ENCODE data around the gene CRABP2. TPM values are rescaled to one million over a fixed set of nuclear protein-coding genes. Genes with fewer than 3 reads are reported as not detected.
A peak's percentile ranks its signal among the peaks of the same experiment; 100 is the strongest.

CRABP2 gene
- total RNA-seq, 2 experiments from 2014 or later, result 3.2 to 4.2 TPM

DNA sequence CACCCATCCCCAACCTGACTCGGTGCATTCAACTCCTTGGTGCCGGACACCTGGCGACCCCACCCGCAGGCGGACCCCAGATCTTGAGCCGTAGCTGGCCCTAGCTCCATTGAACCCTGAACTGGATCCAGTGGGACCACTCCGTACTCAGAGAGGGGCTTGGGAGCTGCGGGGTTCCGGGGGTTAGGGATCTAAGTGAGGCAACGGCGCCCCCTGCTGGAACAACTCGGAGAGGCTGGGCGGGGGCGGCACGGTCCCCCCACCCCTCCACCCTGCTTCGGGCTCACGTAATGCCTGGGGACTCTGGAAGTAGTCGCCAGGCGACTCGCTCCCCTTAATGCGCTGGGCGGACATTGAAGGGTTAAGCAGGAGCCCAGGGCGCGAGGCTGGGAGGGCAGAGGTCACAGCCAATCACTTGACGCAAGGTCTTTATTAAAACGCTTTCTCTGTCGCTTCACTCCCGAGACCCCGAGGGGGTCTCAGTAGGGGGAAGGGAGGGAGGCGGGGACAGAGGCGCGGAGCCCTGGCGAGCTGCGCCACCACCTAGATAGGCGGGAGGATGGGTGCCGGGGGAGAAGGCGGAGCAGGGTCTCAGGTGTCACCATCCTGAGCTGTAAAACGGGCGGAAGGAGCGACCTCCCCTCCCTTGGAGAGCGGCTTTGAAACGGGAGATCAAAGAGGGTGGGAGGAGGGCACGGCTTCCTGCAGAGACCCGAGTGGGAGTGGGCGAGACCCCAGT, 704 bp upstream of the CRABP2 start:
- intact Hi-C loops (cut with DNase I, micrococcal nuclease), result loop anchor here (1.0 to 2.0 kb wide), 3 partner anchors 17 to 19 kb away; no protein-coding TSS in a partner anchor
- Histone ChIP-seq H3K27ac (ENCODE audit: low read depth in 1 of 2, low read length in 2 of 2) (peak overlapping the region; percentile 53 to 66), H3K27me3 (ENCODE audit: control insufficient read depth in 1 of 2, insufficient read depth in 2 of 2, low read length in 2 of 2) (peaks cover 22 to 24% of the 10 kb centered on the region in 2 experiments), H3K9me3 (ENCODE audit: control insufficient read depth in 1 of 2, insufficient read depth in 1 of 2, low read length in 2 of 2) (no peaks in the 10 kb centered on the region), H3K4me1 (ENCODE audit: insufficient read depth, low read length) (peaks cover 35% of the 10 kb centered on the region), H3K36me3 (ENCODE audit: insufficient read depth, low read length) (no peaks in the 10 kb centered on the region), H3K4me3 (ENCODE audit: low read length) (peak overlapping the region; percentile 77)
- Mint-ChIP-seq H3K4me3 (peak overlapping the region; percentile 97), H3K9me3 (no peaks in the 10 kb centered on the region), H3K27me3 (peaks cover 39% of the 10 kb centered on the region), H3K27ac (peak overlapping the region; percentile 77), H3K36me3 (ENCODE audit: low read depth) (no peaks in the 10 kb centered on the region), H3K4me1 (ENCODE audit: low read depth) (peaks cover 32% of the 10 kb centered on the region)
- CTCF ChIA-PET, result interaction anchor here (0.6 to 4.6 kb wide), 14 partner anchors 9 to 1688 kb away, joined by 3 to 51 read pairs (median 4); partner anchors contain the start of genes ISG20L2 and METTL25B
- ATAC-seq (ENCODE audit: poor library complexity), result peak; percentile 75
- POLR2A ChIA-PET, result interaction anchor here (1.0 to 2.7 kb wide), 13 partner anchors 9 to 205 kb away, joined by 3 to 25 read pairs (median 8); partner anchors contain the start of genes HDGF, ISG20L2, MEF2D and METTL25B
- TF ChIP-seq, protein P1, sequence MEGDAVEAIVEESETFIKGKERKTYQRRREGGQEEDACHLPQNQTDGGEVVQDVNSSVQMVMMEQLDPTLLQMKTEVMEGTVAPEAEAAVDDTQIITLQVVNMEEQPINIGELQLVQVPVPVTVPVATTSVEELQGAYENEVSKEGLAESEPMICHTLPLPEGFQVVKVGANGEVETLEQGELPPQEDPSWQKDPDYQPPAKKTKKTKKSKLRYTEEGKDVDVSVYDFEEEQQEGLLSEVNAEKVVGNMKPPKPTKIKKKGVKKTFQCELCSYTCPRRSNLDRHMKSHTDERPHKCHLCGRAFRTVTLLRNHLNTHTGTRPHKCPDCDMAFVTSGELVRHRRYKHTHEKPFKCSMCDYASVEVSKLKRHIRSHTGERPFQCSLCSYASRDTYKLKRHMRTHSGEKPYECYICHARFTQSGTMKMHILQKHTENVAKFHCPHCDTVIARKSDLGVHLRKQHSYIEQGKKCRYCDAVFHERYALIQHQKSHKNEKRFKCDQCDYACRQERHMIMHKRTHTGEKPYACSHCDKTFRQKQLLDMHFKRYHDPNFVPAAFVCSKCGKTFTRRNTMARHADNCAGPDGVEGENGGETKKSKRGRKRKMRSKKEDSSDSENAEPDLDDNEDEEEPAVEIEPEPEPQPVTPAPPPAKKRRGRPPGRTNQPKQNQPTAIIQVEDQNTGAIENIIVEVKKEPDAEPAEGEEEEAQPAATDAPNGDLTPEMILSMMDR (IDR thresholded peaks at IDR 0.05), result peak; percentile 91
- peak; percentile 60 to 86 (median 68) for DNase-seq

DNA sequence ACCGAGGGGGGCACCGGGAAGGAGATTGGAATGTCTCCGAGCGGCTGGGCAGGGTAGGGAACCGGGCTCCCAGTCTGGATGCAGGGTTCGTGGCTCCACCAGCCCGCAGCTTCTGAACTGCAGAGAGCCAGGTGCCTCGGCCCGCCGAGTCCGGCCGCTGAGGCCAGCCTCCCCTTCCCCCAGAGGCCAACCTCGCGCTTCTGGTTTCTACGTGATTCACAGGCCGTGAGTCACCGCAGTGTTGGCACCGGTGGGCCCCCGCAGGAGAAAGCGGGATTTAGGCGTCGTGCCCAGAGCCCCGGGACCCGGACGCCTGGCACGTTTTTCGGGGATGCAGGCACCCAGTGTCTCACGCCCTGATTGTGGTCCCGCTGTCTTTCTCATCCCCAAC, 458 bp downstream of the CRABP2 start:
- Histone ChIP-seq H3K27me3 (ENCODE audit: control insufficient read depth in 1 of 2, insufficient read depth in 2 of 2, low read length in 2 of 2) (peaks cover 23 to 24% of the 10 kb centered on the region in 2 experiments), H3K36me3 (ENCODE audit: insufficient read depth, low read length) (no peaks in the 10 kb centered on the region), H3K4me1 (ENCODE audit: insufficient read depth, low read length) (peaks cover 35% of the 10 kb centered on the region), H3K9me3 (ENCODE audit: control insufficient read depth in 1 of 2, insufficient read depth in 1 of 2, low read length in 2 of 2) (no peaks in the 10 kb centered on the region), H3K4me3 (ENCODE audit: low read length) (peak overlapping the region; percentile 77), H3K27ac (ENCODE audit: low read depth in 1 of 2, low read length in 2 of 2) (no peak overlapping the region)
- intact Hi-C loops (cut with DNase I, micrococcal nuclease), result no loop called here
- TF ChIP-seq, protein P1 (IDR thresholded peaks at IDR 0.05), result no peak
- no peaks in the 10 kb centered on the region for H3K9me3 Mint-ChIP-seq
- no peaks in the 10 kb centered on the region for H3K36me3 Mint-ChIP-seq (ENCODE audit: low read depth)
- no peak for ATAC-seq (ENCODE audit: poor library complexity)
- H3K27ac Mint-ChIP-seq, result no peak overlapping the region
- DNase-seq, result peak in 5 of 14 experiments; percentile 15 to 55 (median 45)
- POLR2A ChIA-PET, result interaction anchor here (1.3 to 2.7 kb wide), 5 partner anchors 15 to 36 kb away, joined by 3 to 25 read pairs (median 14); partner anchors contain the start of genes ISG20L2, METTL25B and MRPL24
- H3K4me3 Mint-ChIP-seq, result peak overlapping the region; percentile 97
- CTCF ChIA-PET, result interaction anchor here (1.9 to 4.6 kb wide), 3 partner anchors 15 to 22 kb away, joined by 6 to 51 read pairs (median 43); partner anchors contain the start of genes ISG20L2 and METTL25B
- H3K4me1 Mint-ChIP-seq (ENCODE audit: low read depth), result peaks cover 32% of the 10 kb centered on the region
- peaks cover 51% of the 10 kb centered on the region for H3K27me3 Mint-ChIP-seq

DNA sequence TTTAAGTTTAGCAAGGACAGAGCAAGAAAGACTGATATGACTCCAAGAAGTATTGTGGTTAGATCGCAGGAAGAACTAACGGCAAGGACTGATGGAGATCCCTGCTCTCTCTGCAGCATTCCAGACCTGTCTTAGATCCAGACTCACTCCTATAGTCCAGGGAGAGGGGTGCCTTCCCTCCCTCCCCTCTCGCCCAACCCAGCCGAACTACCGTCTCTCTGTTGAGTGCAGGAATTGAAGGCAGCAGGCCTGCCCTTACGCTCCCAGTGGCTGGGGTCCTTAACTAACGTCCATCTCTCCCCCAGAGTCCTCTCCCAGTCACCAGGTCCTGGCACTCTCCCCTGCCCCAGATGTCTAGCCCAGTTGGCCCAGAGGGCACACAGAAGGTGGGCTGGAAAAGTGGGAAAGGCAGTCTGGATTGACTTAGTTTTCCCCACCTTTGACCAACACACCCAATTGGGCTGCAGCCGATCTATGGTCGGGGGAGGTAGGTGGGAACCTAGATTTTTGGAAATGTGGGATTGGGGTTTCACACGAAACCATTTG, 1.1 kb downstream of the CRABP2 start:
- Mint-ChIP-seq H3K9me3 (no peaks in the 10 kb centered on the region), H3K4me1 (ENCODE audit: low read depth) (peaks cover 32% of the 10 kb centered on the region), H3K27me3 (peaks cover 57% of the 10 kb centered on the region), H3K27ac (no peak overlapping the region), H3K4me3 (peak overlapping the region; percentile 70), H3K36me3 (ENCODE audit: low read depth) (no peaks in the 10 kb centered on the region)
- ChIA-PET POLR2A (interaction anchor here (2.4 kb wide), 1 partner anchor 15 kb away, joined by 14 read pairs; no protein-coding TSS in a partner anchor), CTCF (interaction anchor here (0.9 to 4.6 kb wide), 3 partner anchors 15 to 22 kb away, joined by 3 to 51 read pairs (median 43); partner anchors contain the start of genes ISG20L2 and METTL25B)
- intact Hi-C loops (cut with DNase I, micrococcal nuclease), result no loop called here
- Histone ChIP-seq H3K36me3 (ENCODE audit: insufficient read depth, low read length) (no peaks in the 10 kb centered on the region), H3K9me3 (ENCODE audit: control insufficient read depth in 1 of 2, insufficient read depth in 1 of 2, low read length in 2 of 2) (no peaks in the 10 kb centered on the region), H3K4me1 (ENCODE audit: insufficient read depth, low read length) (peaks cover 35% of the 10 kb centered on the region), H3K4me3 (ENCODE audit: low read length) (no peak overlapping the region), H3K27me3 (ENCODE audit: control insufficient read depth in 1 of 2, insufficient read depth in 2 of 2, low read length in 2 of 2) (peaks cover 23 to 24% of the 10 kb centered on the region in 2 experiments), H3K27ac (ENCODE audit: low read depth in 1 of 2, low read length in 2 of 2) (no peak overlapping the region)
- DNase-seq, result no peak
- TF ChIP-seq, protein P1 (IDR thresholded peaks at IDR 0.05), result no peak
- no peak for ATAC-seq (ENCODE audit: poor library complexity)
